ENCODE data around the gene C1orf167.

Gene C1orf167

DNA sequence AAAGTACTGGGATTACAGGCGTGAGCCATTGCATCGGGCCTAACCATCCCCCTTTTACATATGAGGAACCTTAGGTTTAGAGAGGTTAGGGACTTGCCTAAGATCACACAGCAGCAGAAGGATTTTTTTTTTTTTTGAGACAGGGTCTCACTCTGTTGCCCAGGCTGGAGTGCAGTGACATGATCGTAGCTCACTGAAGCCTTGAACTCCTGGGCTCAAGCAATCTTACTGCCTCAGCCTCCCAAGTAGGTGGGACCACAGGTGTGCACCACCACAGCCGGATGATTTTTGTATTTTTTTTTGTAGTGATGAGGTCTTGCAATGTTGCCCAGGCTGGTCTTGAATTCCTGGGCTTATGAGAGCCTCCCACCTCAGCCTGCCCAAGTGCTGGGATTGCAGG lies 2.2 kb upstream of the C1orf167 start:
- no peak for ATAC-seq
- TF ChIP-seq PATZ1 (CRISPR knock-in tag; IDR thresholded peaks at IDR 0.05; ENCODE audit: borderline replicate concordance): no peak
- TF ChIP-seq, protein P1, sequence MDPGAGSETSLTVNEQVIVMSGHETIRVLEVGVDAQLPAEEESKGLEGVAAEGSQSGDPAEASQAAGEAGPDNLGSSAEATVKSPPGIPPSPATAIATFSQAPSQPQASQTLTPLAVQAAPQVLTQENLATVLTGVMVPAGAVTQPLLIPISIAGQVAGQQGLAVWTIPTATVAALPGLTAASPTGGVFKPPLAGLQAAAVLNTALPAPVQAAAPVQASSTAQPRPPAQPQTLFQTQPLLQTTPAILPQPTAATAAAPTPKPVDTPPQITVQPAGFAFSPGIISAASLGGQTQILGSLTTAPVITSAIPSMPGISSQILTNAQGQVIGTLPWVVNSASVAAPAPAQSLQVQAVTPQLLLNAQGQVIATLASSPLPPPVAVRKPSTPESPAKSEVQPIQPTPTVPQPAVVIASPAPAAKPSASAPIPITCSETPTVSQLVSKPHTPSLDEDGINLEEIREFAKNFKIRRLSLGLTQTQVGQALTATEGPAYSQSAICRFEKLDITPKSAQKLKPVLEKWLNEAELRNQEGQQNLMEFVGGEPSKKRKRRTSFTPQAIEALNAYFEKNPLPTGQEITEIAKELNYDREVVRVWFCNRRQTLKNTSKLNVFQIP (CRISPR knock-in tag; IDR thresholded peaks at IDR 0.05; ENCODE audit: borderline replicate concordance, low read depth): no peak
- TF ChIP-seq TOX (CRISPR knock-in tag; IDR thresholded peaks at IDR 0.05; ENCODE audit: borderline replicate concordance): no peak
- TF ChIP-seq BACH2 (CRISPR knock-in tag; IDR thresholded peaks at IDR 0.05; ENCODE audit: borderline replicate concordance): no peak
- no peak for TF ChIP-seq CSRNP3 (CRISPR knock-in tag; IDR thresholded peaks at IDR 0.05)
- TF ChIP-seq TSHZ2 (CRISPR knock-in tag; IDR thresholded peaks at IDR 0.05): no peak
- TF ChIP-seq PPARA (CRISPR knock-in tag; IDR thresholded peaks at IDR 0.05; ENCODE audit: borderline replicate concordance): no peak
- no peak for TF ChIP-seq ZNF8 (CRISPR knock-in tag; IDR thresholded peaks at IDR 0.05)
- TF ChIP-seq RARB (CRISPR knock-in tag; IDR thresholded peaks at IDR 0.05): no peak
- no peak for TF ChIP-seq TCF4 (CRISPR knock-in tag; IDR thresholded peaks at IDR 0.05; ENCODE audit: borderline replicate concordance)
- TF ChIP-seq SNAI2 (CRISPR knock-in tag; IDR thresholded peaks at IDR 0.05): no peak
- no peak for TF ChIP-seq ZNF565 (CRISPR knock-in tag; conservative IDR thresholded peaks at IDR 0.05; ENCODE audit: low read depth)
- no peak for TF ChIP-seq ZNF70 (CRISPR knock-in tag; IDR thresholded peaks at IDR 0.05)
- TF ChIP-seq ZFP3 (CRISPR knock-in tag; IDR thresholded peaks at IDR 0.05): no peak
- TF ChIP-seq GLIS3 (CRISPR knock-in tag; IDR thresholded peaks at IDR 0.05): no peak
- TF ChIP-seq ESRRG (CRISPR knock-in tag; IDR thresholded peaks at IDR 0.05): no peak
- no peak for TF ChIP-seq ARNTL (CRISPR knock-in tag; IDR thresholded peaks at IDR 0.05; ENCODE audit: borderline replicate concordance, low read depth)
- TF ChIP-seq ISL1 (CRISPR knock-in tag; IDR thresholded peaks at IDR 0.05): no peak
- TF ChIP-seq CREB5 (CRISPR knock-in tag; IDR thresholded peaks at IDR 0.05; ENCODE audit: low read depth): no peak

GRCh38 chr1:11761285-11761684 lies 708 bp upstream of the C1orf167 start:
- ATAC-seq: no peak
- no peak for TF ChIP-seq RARB (CRISPR knock-in tag; IDR thresholded peaks at IDR 0.05)
- TF ChIP-seq ARNTL (CRISPR knock-in tag; IDR thresholded peaks at IDR 0.05; ENCODE audit: borderline replicate concordance, low read depth): no peak
- TF ChIP-seq ESRRG (CRISPR knock-in tag; IDR thresholded peaks at IDR 0.05): no peak
- TF ChIP-seq TOX (CRISPR knock-in tag; IDR thresholded peaks at IDR 0.05; ENCODE audit: borderline replicate concordance): no peak
- TF ChIP-seq PATZ1 (CRISPR knock-in tag; IDR thresholded peaks at IDR 0.05; ENCODE audit: borderline replicate concordance): no peak
- no peak for TF ChIP-seq ZNF70 (CRISPR knock-in tag; IDR thresholded peaks at IDR 0.05)
- no peak for TF ChIP-seq ZFP30 (CRISPR knock-in tag; IDR thresholded peaks at IDR 0.05)
- TF ChIP-seq SNAI2 (CRISPR knock-in tag; IDR thresholded peaks at IDR 0.05): no peak
- TF ChIP-seq, protein P1 (CRISPR knock-in tag; IDR thresholded peaks at IDR 0.05; ENCODE audit: borderline replicate concordance, low read depth): no peak
- TF ChIP-seq ZC3H10 (CRISPR knock-in tag; IDR thresholded peaks at IDR 0.05): no peak
- no peak for TF ChIP-seq TSHZ2 (CRISPR knock-in tag; IDR thresholded peaks at IDR 0.05)
- no peak for TF ChIP-seq ZNF565 (CRISPR knock-in tag; conservative IDR thresholded peaks at IDR 0.05; ENCODE audit: low read depth)
- no peak for TF ChIP-seq CSDC2 (CRISPR knock-in tag; IDR thresholded peaks at IDR 0.05)
- TF ChIP-seq BACH2 (CRISPR knock-in tag; IDR thresholded peaks at IDR 0.05; ENCODE audit: borderline replicate concordance): no peak

Data from SK-N-SH treated with all-trans-retinoic acid at 6 μM for 48 hours (cell line).